ENCODE data around the gene CHRM4.

The CHRM4 gene

GRCh38 chr11:46402957-46403902, 11.7 kb upstream of the CHRM4 start:
- no peak for TF ChIP-seq CTCF (IDR thresholded peaks at IDR 0.05)

- no peak for TF ChIP-seq CTCF (IDR thresholded peaks at IDR 0.05)
Observed at GRCh38 chr11:46397526-46397925, 6.0 kb upstream of the CHRM4 start.

GRCh38 chr11:46393759-46394158, 2.2 kb upstream of the CHRM4 start:
- no peak for TF ChIP-seq CTCF (IDR thresholded peaks at IDR 0.05)

- no peak for TF ChIP-seq CTCF (IDR thresholded peaks at IDR 0.05)
Observed at GRCh38 chr11:46393231-46393616, 1.6 kb upstream of the CHRM4 start.

- TF ChIP-seq CTCF (IDR thresholded peaks at IDR 0.05): no peak
Observed at GRCh38 chr11:46392421-46393230, 1.1 kb upstream of the CHRM4 start.

- TF ChIP-seq CTCF (IDR thresholded peaks at IDR 0.05): no peak
Observed at GRCh38 chr11:46391186-46391577, 394 bp downstream of the CHRM4 start.

GRCh38 chr11:46390331-46391171, 1.0 kb downstream of the CHRM4 start:
- no peak for TF ChIP-seq CTCF (IDR thresholded peaks at IDR 0.05)

Measured in LNCAP (cell line).